HUDEP-2 (cell line): ENCODE data around the gene PCBP3.
A peak's percentile ranks its signal among the peaks of the same experiment; 100 is the strongest.
"Not testable (repeated sequence)": the region's sequence is repeated elsewhere in the genome, so short reads cannot be mapped to it uniquely, and the experiment has no call there.

Experiments used
- DNase-seq, 76 experiments: peaks; one replicate each; lab custom pipeline; 2025; ENCODE audit not compliant: unreplicated experiment in 76 of 76; lab: John Stamatoyannopoulos, UW

Gene PCBP3

DNA sequence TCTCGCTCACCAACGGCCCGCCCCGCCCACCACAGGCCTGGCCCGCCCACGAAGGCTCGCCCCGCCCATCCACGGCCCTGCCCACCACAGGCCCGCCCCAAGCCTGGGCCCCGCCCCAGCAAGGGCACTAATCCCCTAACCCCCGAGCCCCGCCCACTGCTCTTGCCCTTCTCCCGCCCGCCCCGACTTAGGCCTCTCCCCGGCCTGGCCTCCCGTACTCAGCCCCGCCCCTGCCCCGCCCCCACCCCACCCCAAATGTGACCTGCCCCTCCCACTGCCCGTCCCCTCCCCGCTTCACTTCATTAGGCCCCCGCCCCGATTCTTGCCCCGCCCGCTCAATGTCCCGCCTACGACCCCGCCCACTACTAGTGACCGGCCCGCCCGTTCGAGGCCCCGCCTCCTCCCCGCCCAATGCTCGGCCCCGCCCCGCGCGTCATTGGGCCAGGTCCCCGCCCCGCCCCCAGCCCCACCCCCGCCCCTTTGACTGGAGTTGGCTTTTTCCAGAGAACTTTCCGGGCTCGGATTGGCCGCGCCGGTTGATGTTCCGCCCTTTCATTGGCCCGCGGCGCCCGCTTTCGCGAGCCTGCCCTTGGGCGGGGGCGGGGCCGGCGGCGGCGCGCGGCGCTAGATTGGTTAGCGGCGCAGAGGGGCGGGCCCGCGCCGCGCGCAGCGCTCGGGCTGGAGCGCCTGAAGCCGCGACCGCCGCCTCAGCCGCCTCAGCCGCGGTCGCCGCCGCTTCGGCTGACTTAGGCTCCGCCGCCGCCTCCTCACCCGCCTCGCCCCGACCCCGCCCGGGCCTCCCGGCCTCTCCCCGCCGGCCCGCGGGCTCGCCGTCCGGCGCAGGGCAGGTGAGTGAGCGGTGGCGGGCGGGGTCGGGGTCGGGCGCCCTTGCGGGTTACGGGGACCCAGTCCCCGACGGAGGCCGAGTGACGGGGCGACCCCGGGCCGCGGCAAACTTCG, at the start of gene PCBP3:
TSS of gene PCBP3 (plus strand) at position 705 of the 960 bp plus-strand sequence. CDS start 206,361 bp downstream, outside the sequence.
- DNase-seq, result peak in 74 of 76 experiments; percentile 38 to 100 (median 92)

DNA sequence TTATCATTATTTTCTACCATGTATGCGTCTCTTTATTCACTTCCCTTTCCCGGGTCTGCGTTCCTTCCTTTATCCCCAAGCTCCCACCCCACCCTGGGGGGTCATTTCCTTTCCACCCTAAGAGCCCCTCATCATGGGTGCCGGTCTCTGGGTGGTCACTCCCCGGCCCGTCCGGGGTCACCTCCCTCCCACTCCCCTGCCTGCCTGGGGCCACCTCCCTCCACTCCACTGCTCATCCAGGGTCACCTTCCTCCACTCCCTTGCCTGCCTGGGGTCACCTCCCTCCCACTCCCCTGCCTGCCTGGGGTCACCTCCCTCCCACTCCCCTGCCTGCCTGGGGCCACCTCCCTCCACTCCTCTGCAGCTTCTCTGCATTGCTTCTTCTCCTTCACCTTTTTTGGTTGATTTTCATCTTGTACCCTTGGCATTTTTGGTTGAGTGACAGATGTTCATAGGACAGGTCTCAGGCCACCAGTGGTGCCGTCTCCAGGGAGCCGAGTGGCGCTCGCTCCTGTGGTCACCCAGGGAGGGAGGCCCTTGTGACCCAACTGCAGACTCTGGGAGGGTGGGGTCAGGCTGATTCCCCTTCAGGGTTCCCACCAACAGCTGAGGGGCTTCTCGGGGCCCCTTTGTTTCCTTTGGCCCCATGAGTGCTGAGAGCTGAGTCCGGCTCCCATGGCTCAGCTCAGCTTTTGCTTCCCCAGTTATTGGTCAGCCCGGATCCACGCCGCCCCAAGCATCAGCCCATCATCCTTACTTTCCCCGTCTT, 48.6 kb upstream of the PCBP3 start:
- no peak for DNase-seq

DNA sequence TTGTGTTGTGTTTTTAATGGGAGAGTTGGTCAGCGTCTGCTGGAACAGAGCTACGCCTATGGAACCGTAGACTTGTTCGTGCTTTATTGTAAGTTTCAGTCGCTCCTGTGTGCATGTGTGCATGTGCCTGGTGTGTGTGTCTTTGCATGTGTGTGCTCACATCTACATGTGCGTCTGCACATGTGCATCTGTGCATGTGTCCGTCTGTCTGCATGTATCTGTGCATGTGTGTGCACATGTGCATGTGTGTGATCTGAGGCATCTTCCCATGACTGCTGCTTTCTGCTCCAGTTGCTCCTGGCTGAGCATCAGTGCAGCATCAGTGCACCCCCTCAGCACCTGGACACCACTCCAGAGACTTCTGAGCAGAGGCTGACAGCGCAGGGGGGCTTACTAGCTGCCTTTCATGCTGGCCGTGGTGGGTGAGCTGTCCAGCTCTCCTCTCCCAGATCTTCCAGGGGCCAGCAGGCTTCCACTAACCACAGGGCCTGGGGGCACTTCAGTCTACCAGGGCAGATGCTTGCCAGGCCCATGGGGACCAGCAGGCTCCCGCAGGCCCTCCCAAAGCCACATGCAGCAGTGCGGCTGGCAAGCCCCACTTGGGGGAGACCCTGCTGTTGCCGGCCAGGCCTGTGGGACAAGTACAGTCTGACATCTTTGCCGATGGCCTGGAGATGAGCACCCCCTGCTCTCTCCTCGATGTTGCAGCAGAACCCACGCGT, 47.8 kb upstream of the PCBP3 start:
- DNase-seq, result no peak

DNA sequence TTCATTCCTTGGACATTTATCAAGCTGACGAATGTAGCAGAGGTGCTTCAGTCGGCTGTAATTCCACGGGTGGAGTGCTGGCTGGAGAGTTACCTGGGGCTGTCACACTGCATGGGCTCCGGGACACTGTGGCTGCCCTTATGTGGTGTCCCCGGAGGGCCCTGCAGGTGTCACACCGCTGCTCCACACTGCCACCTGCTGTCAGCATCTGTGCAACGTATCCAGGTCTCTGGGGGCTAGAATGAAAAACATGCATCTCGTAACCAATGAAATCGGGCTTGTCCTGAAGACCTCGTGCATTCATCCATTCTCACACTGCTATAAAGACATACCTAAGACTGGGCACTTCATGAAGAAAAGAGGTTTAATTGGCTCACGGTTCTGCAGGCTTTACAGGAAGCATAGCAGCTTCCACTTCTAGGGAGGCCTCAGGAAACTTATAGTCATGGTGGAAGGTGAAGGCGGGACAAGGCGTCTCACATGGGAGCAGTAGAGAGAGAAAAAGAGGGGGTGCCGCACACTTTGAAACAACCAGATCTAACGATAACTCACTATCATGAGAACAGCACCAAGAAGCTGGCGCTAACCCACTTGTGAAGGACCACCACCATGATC, 46.7 kb upstream of the PCBP3 start:
- peak in 62 of 76 experiments; percentile 18 to 82 (median 62) for DNase-seq

DNA sequence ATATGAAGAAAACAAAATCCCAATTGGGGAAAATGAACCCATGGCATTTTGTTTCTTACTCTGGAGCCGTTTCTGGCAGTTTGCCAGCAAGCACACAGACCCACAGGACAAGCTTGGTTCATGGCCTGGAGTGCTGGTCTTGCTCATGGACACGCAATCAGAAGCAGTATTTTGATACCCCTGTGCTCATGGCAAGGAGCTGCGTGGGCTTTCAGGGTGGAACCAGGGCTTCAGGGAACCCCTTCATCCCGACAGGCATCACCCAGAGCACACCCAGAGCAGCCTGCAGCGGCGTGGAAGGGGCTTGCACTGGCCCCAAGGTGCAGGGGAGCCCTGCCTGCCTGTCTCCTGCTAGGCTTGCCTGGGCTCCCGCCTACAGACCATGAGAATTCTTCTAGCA, 45.4 kb upstream of the PCBP3 start:
- DNase-seq, result no peak

DNA sequence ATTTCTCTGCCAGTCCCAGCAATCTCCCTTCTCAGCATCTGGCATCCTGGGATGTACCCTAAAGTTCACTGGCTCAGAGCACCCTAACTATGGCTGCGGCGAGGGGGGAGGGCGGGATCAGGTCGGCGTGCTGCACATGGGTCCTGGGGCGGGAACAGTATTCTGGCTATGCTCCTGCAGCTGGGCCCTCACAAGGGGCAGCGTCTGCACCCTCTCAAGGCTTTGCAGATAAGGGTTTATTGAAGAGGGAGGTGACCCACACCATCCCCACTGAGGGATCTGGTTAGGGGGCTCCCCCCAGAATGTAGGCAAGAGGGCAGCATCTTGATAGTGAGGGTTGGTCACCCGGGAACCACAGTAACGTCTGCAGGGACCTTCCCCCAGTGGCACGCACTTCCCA, 44.9 kb upstream of the PCBP3 start:
- no peak for DNase-seq

DNA sequence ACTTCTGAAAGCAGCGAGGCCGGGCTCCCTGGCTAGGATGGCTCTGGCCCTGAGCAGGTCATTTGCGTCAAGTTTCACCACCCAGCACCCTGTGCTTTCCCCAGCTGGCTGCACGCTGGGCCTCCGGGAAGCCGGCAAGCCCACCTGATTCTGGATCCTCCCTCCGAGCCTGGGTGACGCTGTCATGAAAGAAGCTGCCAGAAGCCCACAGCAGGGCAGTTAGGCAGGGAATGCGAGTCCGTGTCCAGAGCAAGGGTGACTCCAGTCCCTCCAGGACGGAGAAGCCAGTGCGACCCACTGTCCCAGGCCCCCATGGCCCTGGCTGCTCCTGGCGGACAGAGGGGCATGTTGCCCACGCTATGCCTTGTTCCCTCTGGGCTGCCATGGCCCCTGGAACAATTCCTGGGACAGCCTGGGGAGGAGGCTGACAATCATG, 44.4 kb upstream of the PCBP3 start:
- no peak for DNase-seq

DNA sequence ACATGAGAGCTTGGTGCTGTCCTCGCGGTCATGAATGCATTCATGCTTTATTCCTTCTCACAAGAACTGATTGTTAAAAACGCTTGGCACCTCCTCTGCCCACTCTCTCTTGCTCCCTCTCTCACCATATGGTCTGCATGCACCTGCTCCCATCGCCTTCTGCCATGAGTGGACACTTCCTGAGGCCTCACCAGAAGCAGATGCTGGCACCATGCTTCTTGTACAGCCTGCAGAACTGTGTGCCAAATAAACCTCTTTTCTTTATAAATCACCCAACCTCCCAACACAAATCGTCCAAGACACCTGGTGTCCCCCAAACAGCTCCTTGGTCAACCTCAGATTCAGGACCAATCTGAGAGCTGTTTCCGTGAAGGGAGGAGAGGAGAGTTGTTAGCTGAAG, 43.3 kb upstream of the PCBP3 start:
- no peak for DNase-seq

DNA sequence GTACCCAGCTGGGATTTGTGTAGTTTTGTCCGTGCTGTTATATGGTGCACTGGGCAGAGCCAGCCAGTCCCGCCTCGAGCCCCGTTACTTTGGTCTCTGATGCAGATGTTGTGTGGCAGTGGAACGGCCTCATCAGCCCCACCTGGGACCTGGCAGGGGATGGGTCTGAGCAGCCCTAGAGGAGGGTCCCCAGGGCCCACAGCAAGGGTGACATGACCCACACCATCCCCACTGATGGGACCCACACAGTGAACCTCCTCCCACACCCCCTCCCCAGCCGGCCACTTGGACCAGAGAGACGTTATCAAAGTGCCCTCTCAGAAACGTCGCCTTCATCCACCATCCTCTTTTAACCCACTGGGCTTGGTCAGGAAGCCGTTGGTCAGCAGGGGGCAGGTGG, 42.0 kb upstream of the PCBP3 start:
- no peak for DNase-seq

DNA sequence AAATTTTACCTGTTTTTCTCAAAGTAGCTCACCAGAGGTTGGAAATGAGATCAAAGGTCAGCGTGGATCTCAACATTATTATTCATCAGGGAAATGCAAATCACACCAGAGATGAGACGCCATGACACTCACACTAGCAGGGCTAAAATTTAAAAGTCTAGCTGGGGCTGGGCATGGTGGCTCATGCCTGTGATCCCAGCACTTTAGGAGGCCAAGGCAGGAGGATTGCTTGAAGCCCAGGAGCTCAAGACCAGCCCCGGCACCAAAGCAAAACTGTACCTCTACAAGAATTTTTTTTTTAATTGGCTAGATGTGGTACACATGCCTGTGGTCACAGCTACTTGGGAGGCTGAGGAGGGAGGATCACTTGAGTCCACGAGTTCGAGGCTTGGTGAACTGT, 41.4 kb upstream of the PCBP3 start:
- no peak for DNase-seq

DNA sequence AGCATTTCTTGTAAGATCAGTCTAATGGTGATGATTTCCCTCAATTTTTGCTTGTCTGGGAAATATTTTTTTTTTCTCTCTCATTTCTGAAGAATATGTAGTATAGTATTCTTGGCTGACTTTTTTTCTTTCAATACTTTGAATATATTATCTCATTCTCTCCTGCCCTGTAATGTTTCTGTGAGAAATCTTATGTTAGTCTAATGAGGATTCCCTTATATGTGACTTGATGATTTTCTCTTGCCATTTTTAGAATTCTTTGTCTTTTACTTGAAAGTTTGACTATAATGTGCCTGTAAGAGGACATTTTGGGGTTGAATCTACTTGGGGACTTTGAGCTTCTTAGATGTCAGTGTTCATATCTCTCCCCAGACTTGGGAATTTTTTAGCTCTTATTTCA, 40.0 kb upstream of the PCBP3 start:
- DNase-seq, result no peak

DNA sequence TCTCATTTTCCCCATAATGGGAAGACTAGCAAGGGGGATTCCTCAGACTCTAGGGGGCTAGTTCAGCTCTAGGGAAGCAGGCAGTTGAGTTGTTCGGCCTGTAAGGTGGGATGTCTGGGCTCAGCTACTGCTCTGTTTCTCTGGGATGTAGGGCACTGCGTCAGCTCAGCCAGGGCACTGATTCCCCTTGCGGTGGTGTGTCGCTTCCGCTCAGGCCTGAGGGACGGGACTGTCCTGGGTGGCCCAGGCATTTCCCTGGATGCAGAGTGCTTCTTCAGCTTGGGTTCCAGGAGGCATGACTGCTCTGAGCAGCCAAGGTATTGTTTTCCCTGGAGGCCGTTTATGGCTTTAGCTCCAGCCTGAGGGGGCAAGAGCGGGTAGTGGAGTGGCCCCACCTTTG, 38.8 kb upstream of the PCBP3 start:
- not testable (repeated sequence) for DNase-seq

DNA sequence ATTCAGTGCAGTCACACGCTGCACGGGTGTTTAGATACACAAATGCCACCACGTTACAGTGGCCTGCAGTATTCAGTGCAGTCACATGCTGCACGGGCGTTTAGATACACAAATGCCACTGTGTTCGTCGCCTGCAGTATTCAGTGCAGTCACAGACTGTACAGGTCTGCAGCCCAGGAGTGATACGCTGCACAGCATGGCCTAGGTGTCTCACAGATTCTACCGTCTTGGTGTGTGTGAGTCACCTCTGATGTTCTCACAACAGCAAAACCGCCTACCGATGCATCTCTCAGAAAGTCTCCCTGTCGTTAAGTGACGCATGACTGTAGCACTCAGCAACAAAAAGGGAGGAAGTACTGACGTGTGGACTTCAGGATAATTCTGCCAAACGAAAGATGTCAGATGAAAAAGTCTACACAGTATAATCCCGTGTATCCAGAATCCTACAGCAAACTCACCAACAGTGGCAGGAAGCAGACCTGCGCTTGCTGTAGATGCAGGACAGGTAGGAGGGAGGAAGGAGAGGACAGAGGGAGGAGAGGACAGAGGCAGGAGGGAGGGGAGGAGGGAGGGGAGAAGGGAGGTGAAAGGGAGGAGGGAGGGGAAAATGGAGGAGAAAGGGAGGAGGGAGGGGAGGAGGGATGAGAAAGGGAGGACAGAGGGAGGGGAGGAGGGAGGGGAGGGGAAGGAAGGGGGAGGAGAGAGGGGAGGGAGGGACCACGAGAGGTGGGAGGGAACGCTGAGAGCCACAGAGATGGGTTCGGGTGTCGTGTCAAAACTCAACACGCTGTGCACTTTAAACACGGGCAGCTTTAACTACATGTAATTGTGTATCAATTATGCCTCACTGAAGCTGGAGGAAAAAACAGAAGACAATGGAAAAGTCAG, 36.3 kb upstream of the PCBP3 start:
- DNase-seq, result no peak

DNA sequence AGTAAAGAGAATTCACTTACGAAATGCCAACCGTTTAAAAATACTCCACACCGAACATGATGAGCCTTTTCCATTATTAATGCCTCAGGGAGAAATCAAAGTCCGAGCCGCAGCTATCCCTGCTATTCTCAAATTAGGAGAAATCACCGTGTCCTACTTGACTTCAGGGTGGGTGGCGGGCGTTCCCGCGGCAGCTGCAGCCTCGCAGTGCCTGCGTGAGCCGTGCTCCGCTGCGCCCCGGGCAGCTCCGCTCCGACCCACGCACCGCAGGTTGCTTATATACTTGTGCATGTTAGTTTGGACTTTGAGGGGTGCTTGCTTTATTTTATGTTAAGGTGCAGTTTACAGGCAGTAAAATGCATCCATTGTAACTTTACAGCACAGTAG, 35.6 kb upstream of the PCBP3 start:
- no peak for DNase-seq

DNA sequence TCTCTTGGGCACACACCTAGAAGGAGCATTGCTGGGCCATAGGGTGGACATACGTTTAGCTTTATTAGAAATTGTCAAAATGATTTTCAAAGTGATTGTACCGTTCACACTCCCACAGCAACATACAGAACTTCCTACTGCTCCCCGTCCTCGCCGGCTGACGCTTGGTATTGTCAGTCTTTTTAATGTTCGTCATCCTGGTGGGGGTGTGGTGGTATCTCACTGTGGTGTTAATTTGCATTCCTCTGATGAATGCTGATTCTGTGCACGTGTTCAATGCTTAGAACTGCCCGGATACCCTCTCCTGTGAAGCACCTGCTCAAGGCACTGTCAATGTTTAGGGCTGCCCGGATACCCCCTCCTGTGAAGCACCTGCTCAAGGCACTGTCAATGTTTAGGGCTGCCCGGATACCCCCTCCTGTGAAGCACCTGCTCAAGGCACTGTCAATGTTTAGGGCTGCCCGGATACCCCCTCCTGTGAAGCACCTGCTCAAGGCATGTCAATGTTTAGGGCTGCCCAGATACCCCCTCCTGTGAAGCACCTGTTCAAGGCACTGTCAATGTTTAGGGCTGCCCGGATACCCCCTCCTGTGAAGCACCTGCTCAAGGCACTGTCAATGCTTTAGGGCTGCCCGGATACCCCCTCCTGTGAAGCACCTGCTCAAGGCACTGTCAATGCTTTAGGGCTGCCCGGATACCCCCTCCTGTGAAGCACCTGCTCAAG, 34.6 kb upstream of the PCBP3 start:
- not testable (repeated sequence) for DNase-seq

DNA sequence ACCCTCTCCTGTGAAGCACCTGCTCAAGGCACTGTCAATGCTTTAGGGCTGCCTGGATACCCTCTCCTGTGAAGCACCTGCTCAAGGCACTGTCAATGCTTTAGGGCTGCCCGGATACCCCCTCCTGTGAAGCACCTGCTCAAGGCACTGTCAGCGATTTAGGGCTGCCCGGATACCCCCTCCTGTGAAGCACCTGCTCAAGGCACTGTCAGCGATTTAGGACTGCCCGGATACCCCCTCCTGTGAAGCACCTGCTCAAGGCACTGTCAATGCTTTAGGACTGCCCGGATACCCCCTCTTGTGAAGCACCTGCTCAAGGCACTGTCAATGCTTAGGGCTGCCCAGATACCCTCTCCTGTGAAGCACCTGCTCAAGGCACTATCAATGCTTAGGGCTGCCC, 33.9 kb upstream of the PCBP3 start:
- DNase-seq, result not testable (repeated sequence)

DNA sequence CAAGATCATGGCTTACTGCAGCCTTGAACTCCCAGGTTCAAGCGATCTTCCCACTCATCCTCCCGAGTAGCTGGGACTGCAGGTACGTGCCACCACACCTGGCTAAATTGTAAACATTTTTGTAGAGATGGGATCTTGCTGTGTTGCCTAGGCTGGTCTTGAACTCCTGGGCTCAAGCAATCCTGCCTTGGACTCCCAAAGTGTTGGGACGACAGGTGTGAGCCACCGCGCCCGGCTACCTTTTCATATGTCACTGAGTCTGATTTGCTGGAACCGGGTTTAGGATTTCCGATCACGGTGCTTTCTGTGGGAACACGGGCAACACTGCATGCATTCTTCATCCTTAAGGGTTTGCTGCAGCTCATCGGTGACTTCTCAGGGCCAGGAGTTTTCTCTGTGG, 32.2 kb upstream of the PCBP3 start:
- no peak for DNase-seq

DNA sequence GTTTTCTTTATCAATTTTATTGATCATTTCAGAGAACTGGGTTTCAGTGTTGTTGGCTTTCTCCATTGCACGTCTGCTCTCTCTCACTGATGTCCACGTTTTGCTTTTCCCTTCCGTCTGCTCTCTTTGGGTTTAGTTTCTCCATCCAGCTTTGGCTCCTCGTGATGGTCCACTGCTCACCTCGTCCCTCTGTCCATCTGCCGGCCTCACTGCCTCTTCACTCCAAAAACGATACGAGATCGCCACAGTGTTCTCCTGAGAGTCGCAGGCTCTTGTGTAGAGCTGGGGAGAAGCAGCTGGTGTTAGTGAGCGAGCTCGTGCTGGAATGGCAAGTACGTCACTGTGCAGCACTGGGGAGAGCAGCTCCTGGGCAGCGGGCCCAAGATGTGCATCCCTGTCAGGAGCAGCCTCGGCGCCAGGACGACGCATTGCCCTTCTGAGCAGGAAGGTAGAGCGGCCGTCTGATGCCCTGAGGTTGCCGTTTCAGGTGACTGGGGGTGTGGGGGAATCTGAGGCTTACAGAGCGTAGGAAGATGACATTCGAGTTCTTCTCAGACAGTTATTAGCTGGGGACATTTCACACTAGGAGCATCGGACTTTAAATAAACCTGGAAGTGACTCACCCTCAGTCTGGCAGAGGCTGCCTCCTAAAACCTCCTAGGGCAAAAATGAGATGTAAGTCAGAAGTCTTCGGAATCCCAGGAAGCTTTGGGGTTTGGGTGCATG, 31.4 kb upstream of the PCBP3 start:
- no peak for DNase-seq
